ENCODE measurements around the gene CTXND1.

- TF ChIP-seq CTCF (IDR thresholded peaks at IDR 0.05; ENCODE audit: low read depth, low read length) (no peak), EZH2phosphoT487 (IDR thresholded peaks at IDR 0.05; ENCODE audit: low read depth) (no peak)
These were observed 31.5 kb upstream of the CTXND1 start for GRCh38 chr15:80283531-80283930.
